IPS-11a (cell line): ENCODE data around the gene VMO1.

Experiments
- H3K4me3 ChIP-seq: one replicate; pipeline ENCODE4 v1.5.1; 2013; ENCODE audit warnings: low read depth, low read length, control low read depth

VMO1 gene

DNA sequence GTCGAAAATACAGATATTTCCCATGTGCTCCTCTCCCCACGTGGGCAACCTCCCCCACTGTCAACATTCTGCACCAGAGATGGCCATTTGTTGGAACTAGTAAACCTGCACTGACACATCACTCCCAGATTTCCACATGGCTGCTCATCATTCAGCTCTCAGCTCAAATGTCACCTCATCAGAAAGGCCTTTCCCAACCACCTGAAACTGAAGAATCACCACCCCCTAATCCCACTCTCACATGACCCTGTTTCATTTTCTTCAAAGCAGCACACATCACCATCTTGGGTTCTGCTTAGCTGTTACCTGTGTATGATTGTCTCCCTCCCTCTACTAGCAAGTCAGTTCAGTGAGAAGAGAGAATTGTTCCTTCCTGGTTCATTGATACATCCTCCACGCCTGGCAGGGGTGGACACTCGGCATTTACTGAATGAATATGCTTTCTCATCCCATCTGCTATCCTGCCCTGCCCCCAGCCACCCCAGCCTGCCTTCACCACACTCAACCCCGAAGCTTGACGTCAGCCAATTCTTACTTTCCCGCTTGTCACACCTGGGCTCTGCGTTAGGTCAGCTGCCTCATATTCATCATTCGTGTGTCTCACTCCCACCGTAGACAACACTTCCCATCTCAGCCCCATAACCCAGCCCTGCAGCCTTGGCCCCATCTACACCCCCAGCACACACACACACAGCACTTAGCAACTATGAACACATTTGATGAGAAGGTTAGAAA is 14.5 kb upstream of the VMO1 start:
- no peak overlapping the region for H3K4me3 ChIP-seq

- H3K4me3 ChIP-seq: peak overlapping the region; percentile 100
Measured at GRCh38 chr17:4796552-4796920, 10.4 kb upstream of the VMO1 start.

DNA sequence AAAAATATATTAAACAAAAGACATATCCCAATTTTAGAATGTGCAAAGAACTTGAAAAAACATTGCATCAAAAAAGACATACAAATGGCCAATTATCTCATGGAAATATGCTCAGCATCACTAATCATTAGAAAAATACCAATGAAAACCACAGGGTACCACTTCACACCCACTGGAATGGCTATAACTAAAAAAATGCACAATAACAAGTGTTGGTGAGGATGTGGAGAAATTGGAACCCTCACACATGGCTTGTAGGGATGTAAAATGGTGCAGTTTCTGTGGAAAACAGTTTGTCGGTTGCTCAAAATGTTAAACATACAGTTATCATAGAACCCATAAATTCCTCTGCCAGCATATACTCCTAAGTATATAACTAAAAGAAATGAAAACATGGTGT is 9.0 kb upstream of the VMO1 start:
- H3K4me3 ChIP-seq: no peak overlapping the region

DNA sequence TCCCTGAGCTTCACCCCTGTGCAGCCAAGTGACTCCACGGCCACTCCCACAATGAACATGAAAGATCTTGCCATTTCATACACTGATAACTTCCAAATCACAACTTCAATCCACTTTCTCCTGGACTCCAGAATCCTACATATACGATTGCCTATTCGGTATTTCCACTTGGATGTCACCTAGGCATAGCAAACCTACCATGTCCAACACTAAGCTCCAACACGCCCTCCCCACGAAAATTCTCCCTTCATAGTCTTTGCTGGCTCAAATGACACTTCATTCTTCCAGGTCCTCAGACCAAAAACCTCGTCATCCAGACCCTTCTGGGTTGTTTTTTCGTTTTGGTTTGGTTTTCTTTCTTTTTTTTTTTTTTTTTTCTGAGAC is 4.5 kb upstream of the VMO1 start:
- H3K4me3 ChIP-seq: peak overlapping the region; percentile 69

DNA sequence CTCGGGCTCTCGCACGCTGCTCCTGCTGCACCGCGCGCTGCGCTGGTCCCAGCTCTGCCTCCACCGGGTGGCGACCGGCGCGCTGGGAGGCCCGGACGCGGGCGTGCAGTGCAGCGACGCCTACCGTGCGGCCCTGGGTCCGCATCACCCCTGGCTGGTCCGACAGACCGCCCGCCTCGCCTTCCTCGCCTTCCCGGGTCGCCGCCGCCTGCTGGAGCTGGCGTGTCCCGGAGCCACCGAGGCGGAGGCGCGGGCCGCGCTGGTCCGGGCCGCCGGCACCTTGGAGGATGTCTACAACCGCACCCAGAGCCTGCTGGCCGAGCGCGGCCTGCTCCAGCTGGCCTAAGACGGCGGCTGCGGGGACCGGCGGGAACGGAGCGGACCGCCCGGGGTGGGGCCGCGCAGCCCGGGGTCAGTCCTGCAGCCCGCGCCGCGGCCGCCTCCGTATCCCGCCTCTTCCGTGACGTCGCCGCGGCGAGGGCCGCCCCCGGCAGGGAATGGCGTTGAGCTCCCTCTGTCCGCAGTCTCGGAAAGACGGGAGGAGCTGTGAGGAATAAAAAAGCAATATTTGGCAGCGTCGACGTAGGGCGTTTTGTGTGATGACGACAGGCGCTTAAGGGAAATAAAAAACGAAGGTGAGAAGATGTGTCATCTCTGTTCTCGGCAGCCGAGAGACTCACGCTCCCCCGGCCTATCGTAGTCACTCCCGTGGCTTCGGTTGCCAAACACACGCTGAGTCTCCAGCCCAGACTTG is 4.0 kb upstream of the VMO1 start:
- H3K4me3 ChIP-seq: peak overlapping the region; percentile 69

DNA sequence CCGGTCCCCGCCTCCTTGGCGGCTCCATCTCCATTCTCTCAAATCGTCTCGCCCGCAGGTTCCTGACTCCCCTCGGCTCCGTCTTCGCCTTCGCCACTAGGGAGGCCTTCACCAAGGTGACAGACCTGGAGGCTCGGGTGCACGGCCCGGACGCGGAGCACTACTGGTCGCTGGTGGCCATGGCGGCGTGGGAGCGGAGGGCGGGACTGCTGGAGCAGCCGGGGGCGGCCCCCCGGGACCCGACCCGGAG is 3.5 kb upstream of the VMO1 start:
- peak overlapping the region; percentile 69 for H3K4me3 ChIP-seq

DNA sequence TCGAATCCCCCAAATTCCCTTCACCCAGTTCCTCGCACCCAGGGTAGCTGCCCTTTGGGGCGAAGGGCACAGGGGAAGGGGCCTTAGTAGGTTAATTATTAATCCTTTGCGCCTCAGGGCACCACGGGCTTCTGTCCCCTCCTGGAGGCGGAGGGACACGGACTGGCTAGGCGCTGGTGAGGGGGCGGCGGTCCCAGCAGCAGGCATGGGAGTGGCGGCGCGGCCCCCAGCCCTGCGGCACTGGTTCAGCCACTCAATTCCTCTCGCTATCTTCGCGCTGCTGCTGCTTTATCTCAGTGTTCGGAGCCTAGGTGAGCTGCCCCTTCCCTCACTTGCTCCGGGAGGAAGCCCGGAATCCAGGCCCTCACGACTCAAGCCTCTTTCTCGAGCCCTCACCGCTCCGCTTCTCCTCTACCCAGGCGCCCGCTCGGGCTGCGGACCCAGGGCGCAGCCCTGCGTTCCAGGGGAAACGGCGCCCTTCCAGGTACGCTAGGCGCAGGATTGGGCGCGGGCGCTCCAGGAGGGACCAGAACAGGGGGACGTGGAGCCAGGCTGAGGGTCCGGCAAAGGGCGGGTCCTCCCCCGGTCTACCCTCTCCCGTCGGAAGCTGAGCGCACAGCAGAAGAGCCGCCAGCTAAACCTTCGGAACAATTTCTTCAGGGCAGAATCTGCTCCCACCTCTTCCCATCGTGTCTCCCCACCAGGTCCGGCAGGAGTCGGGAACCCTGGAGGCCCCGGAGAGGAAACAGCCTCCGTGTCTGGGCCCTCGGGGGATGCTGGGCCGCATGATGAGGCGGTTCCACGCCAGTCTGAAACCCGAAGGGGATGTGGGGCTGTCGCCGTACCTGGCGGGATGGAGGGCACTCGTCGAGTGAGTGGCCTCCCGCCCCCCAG is 2.9 kb upstream of the VMO1 start, which contains the start of gene GLTPD2:
TSS of gene GLTPD2 (plus strand) at position 158 of the 894 bp plus-strand sequence. CDS start at position 206, 48 bp downstream.
- H3K4me3 ChIP-seq: peak within 1 kb of the TSS; percentile 69

GRCh38 chr17:4788159-4788806 is 2.1 kb upstream of the VMO1 start:
- no peak overlapping the region for H3K4me3 ChIP-seq

DNA sequence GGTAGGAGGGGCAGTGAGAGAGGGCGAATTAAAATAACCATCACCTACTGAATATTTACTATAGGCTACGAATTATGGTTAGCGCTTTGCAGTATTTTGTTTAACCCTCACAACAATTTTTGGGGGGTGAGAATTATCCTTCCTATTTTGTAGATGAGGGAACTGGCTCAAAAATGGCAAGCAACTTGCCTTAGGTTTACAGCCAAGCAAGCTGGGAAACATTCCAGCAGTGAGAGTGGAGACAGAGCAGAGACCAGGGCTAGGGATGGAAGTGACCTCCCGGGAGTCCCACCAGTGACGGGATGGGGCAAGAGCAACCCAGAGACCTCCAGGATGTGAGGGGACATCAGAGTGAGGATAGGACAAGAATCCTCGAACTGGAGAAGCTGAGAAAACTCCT is 352 bp upstream of the VMO1 start:
- no peak overlapping the region for H3K4me3 ChIP-seq

DNA sequence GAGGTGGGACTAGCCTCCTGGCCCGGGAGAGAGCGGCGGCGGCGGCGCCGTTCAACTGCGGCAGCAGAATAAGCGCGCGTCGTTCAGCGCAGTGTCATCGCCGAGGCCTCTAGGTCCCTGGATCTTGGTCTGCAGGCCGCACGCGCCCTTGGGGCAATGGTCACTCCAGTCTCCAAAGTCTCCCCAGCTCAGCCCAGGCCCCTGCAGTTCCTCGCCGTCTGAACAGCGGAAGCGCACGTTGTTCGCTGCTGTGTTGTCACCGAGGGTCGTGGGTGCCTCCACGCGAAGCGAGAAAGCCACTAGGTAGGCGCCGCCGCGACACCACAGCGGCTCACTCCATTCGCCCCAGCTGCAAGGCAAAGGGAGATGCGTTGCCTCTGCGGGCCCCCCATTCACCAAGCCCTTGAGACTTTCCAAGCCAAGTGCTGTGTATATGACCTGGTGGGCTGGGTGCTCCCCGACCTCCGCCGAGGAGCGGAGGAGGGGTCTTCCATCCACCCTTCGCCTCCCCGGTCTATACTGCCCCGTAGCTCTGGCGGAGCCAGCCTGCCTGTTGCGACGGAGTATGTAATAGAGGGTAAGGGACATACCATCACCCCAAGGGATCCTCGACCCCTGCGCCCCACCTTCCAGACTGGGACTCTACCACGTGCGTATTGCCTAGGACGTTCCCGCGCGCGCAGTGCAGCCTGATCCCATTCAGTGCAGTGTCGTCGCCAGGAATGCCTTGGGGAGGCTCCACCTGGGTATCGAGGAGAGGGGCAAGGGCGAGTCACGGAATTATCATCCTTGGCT is 656 bp downstream of the VMO1 start:
- no peak overlapping the region for H3K4me3 ChIP-seq

DNA sequence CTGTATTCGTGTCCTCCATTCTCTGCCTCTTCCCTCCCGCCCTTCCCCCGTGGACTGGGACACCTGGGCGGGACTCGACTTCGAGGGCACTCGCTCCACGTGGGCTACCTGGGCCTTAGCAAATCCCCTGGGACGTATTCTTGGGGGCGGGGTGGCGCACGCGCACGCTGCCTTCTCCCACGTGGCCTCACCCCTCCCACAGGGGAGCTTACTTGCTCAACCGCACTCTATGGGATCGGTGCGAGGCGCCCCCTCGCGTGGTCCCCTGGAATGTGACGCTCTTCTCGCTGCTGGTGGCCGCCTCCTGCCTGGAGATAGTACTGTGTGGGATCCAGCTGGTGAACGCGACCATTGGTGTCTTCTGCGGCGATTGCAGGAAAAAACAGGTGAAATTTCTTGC is 3.5 kb downstream of the VMO1 start:
- no peak overlapping the region for H3K4me3 ChIP-seq

DNA sequence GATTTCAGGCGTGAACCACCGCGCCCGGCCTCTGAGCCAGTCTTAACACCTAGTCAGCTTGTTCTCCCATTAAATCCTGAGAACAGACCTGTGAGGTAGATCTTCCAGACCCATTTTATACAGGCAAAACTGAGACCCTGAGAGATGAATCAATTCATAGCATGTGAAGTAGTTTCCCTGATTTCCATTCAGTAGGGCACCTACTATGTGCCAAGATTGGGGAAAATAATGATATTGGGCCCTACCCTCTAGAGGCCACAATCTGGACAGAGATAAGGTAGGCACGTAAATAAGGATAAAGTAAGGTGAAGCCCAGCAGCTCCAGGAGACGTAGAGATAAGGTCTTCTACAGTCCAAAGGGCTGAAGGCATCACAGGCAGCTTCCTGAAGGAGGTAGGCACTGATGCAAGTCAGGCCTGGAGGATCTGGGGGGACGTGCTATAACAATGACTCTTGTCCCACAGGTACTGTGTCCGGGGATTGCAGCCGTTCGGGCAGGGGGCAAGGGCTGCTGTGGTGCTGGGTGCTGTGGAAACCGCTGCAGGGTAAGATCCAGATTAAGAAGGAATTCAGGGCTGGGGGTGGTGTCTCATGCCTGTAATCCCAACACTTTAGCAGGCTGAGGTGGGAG is 5.7 kb downstream of the VMO1 start:
- H3K4me3 ChIP-seq: no peak overlapping the region

DNA sequence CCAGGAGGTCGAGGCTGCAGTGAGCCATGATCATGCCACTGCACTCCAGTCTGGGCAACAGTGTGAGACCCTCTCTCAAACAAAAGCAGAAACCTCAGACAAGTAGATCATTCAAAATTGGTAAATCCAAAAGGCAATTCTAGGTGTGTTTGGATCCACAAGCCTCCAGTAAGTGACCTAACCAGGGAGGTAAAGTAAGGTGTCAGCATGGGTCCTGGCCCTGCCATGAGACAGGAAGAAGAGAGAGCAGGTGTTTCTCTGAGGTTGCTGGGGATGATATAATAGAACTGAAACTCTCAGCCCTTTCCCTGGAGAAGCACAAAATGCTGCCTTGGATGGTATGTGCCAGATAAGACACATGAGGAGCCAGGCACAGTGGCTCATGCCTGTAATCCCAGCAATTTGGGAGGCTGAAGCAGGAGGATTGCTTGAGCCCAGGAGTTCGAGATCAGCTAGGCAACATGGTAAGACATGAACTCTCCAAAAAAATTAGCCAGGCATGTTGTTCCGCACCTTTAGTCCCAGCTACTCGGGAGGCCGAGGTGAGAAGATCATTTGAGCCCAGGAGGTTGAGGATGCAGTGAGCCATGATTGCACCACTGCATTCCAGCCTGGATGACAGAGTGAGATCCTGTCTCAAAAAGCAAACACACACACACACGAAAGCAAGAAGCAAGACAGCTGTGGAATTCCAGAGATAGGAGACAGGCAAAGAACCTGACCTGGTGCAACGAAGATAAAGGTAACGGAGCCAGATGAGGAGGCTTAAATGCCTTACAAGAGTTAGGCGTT is 8.0 kb downstream of the VMO1 start:
- H3K4me3 ChIP-seq: no peak overlapping the region

GRCh38 chr17:4772235-4772613 is 13.9 kb downstream of the VMO1 start:
- H3K4me3 ChIP-seq: no peak overlapping the region

DNA sequence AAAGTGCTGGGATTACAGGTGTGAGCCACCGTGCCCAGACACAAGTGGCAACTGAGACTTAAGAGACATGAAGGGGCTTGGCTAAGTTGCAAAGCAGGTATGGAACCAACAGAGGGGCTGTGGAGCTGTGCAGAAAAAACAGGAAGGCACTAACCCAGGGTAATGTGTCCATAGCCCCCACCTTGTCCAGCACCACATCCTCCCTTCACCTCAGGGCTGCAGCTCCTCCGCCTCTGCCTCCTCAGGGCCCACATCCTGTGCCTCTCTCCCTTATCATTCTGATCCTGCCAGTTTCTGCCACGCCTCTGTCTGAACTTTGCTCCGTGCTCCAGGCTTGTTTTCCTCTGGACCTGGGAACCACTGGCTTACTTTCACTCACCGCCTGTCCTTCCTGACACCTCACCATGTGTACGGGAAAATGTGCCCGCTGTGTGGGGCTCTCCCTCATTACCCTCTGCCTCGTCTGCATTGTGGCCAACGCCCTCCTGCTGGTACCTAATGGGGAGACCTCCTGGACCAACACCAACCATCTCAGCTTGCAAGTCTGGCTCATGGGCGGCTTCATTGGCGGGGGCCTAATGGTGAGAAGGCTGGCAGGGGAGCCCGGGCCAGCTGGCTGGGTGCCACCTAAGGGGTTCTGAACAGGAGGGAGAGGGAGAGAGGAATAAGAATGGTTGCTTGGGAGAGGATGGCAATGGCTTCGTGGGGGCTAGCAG is 14.5 kb downstream of the VMO1 start, which contains the start of gene TM4SF5:
TSS of gene TM4SF5 (plus strand) at position 368 of the 716 bp plus-strand sequence. CDS start at position 405, 37 bp downstream.
- H3K4me3 ChIP-seq: no peak within 1 kb of the TSS

- no peak overlapping the region for H3K4me3 ChIP-seq
Measured at GRCh38 chr17:4769628-4770027, 16.5 kb downstream of the VMO1 start.

- H3K4me3 ChIP-seq: no peak overlapping the region
Measured at GRCh38 chr17:4768298-4768697, 17.9 kb downstream of the VMO1 start.

DNA sequence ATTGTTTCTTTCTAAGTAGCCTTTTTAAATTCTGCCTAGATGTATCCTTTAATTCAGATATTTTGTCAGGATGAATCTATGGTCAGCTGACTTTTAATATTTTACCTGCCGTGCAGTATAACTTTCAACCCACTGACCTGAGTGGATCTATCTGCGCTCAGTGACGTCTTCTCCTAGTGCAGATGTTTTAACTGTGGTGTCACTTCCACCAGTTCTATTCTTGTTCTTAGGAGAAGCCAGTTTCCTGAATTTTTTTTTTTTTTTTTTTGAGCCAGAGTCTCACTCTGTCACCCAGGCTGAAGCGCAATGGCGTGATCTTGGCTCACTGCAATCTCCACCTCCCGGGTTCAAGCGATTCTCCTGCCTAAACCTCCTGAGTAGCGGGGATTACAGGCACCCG is 19.4 kb downstream of the VMO1 start:
- no peak overlapping the region for H3K4me3 ChIP-seq
